ENCODE measurements around the gene FYN.
"Not testable (repeated sequence)": the region's sequence is repeated elsewhere in the genome, so short reads cannot be mapped to it uniquely, and the experiment has no call there.

FYN gene

GRCh38 chr6:111653979-111654378 lies 219.3 kb downstream of the FYN start:
- no peak for DNase-seq (ENCODE audit: low read depth)

- no peak for DNase-seq (ENCODE audit: low read depth)
These were observed 219.8 kb downstream of the FYN start for GRCh38 chr6:111653434-111653833.

GRCh38 chr6:111652156-111652555 lies 221.1 kb downstream of the FYN start:
- DNase-seq (ENCODE audit: low read depth): no peak

- DNase-seq (ENCODE audit: low read depth): no peak
These were observed 221.8 kb downstream of the FYN start for GRCh38 chr6:111651185-111652034.

GRCh38 chr6:111650049-111650448 lies 223.2 kb downstream of the FYN start:
- DNase-seq (ENCODE audit: low read depth): no peak

- DNase-seq (ENCODE audit: low read depth): no peak
These were observed 225.2 kb downstream of the FYN start for GRCh38 chr6:111648100-111648499.

GRCh38 chr6:111646942-111647341 lies 226.3 kb downstream of the FYN start:
- no peak for DNase-seq (ENCODE audit: low read depth)

GRCh38 chr6:111646034-111646433 lies 227.2 kb downstream of the FYN start:
- no peak for DNase-seq (ENCODE audit: low read depth)

- DNase-seq (ENCODE audit: low read depth): no peak
These were observed 228.3 kb downstream of the FYN start for GRCh38 chr6:111644893-111645430.

GRCh38 chr6:111642463-111643158 lies 230.6 kb downstream of the FYN start:
- peak; percentile 28 for DNase-seq (ENCODE audit: low read depth)

- DNase-seq (ENCODE audit: low read depth): no peak
These were observed 234.0 kb downstream of the FYN start for GRCh38 chr6:111639266-111639665.

- DNase-seq (ENCODE audit: low read depth): not testable (repeated sequence)
These were observed 238.3 kb downstream of the FYN start for GRCh38 chr6:111634981-111635380.

GRCh38 chr6:111633822-111634221 lies 239.4 kb downstream of the FYN start:
- DNase-seq (ENCODE audit: low read depth): no peak

GRCh38 chr6:111632468-111633247 lies 240.6 kb downstream of the FYN start:
- no peak for DNase-seq (ENCODE audit: low read depth)

GRCh38 chr6:111631903-111632460 lies 241.3 kb downstream of the FYN start:
- DNase-seq (ENCODE audit: low read depth): no peak

- no peak for DNase-seq (ENCODE audit: low read depth)
These were observed 242.2 kb downstream of the FYN start for GRCh38 chr6:111631018-111631417.

GRCh38 chr6:111628142-111628850 lies 245.0 kb downstream of the FYN start:
- DNase-seq (ENCODE audit: low read depth): no peak

- no peak for DNase-seq (ENCODE audit: low read depth)
These were observed 246.8 kb downstream of the FYN start for GRCh38 chr6:111626441-111626840.

- DNase-seq (ENCODE audit: low read depth): no peak
These were observed 247.5 kb downstream of the FYN start for GRCh38 chr6:111625461-111626391.

GRCh38 chr6:111625099-111625416 lies 248.2 kb downstream of the FYN start:
- DNase-seq (ENCODE audit: low read depth): no peak
